HepG2 (cell line): ENCODE results near the gene ABCG8.

Experiments used
- ARNT ChIP-seq: fragments of 450-650 bp; IDR thresholded peaks from 2 replicates; pipeline ENCODE4 v1.6.1; 2017
- CTCF ChIP-seq: sonication (generic); formaldehyde crosslinking; IDR thresholded peaks from 2 replicates; pipeline ENCODE4 v1.5.0; 2020; ENCODE audit warnings: mild to moderate bottlenecking, missing genetic modification reagents, moderate library complexity

- TF ChIP-seq CTCF (no peak), ARNT (no peak)
Observed at GRCh38 chr2:43846140-43846793, 7.5 kb downstream of the ABCG8 start.
